GM19238 (cell line): ENCODE results near the gene TLNRD1.
"Not testable (repeated sequence)": the region's sequence is repeated elsewhere in the genome, so short reads cannot be mapped to it uniquely, and the experiment has no call there.

ENCODE experiments used
- DNase-seq: peaks from one replicate; pipeline ENCODE4 v3.0.0; 2011; ENCODE audit warnings: low spot score; ENCODE audit not compliant: insufficient read length

Gene TLNRD1

DNA sequence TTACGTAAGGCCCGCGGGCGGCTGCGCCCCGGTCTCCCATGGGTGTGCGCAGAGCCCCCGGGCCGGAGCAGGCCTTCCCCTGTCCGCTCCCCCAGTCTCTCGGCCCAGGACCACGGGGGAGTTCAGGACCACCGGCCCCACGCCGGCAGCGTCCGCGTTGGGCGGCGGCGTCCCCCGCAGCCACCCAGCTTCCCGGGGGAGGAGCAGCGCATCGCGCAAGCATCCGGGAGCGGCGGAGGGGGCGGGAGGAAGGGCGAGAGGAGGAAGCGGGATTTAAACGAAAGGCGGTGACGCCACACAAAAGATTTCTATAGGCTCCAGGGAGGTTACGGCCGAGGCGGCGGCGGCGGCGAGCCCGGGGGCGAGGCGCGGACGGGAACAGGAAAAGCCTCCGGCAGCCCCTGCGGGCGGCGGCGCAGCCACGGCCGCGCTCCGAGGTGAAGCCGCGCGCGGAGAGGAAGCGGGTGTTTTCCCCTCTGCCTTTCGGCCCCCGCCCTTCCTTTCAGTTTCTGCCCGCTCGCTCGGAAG lies at the start of gene TLNRD1:
Gene TLNRD1 (plus strand): TSS at position 300 of the 528 bp plus-strand sequence. CDS start 1,349 bp downstream, outside the sequence.
- peak; percentile 77 for DNase-seq

- DNase-seq = no peak
These were observed 48.8 kb upstream of the TLNRD1 start for GRCh38 chr15:80951941-80952340.

DNA sequence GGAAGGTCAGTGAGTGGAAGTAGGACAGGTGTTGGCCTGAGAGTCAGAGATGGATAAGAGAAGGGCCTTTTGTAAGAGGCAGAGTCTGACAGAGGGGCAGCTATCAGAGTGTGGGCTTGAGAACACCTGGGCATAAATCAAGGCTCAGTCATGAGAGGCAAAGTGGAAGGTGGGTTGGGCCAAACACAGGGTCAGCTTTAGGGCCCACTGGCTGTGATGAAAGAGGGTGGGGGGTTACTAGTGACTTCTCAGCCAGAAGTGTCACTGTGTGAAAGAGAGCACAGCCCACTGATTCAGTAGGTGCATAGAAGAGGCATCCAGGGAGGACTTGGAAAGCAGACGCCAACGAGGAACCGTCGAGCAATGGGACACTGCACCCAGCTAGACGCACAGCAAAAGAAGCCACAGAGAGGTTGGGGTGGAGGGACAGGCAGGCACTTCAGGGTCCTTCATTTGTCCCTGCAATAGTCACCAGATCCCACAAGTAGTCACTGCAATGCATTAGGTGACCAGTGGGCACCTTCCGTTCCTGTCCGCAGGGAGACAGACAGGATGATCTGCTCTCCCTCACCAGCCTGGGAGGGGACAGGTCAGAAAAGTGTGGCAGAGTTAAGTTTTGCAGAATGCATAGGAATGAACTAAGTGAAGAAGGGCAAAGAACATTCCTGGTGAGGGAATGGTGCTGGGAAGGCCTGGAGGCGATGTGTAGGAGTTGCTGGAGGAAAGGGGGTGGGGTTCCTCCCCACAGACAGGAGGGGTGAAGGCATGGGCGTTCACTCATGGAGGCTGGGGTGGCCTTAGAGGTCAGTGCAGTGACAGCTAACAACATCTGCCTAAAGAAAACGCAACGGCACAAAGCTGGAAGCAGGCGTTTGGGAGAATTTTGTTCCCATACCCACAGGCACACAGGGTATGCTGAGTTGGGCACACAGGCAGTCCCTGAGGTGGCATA lies 47.4 kb upstream of the TLNRD1 start:
- DNase-seq = no peak

DNA sequence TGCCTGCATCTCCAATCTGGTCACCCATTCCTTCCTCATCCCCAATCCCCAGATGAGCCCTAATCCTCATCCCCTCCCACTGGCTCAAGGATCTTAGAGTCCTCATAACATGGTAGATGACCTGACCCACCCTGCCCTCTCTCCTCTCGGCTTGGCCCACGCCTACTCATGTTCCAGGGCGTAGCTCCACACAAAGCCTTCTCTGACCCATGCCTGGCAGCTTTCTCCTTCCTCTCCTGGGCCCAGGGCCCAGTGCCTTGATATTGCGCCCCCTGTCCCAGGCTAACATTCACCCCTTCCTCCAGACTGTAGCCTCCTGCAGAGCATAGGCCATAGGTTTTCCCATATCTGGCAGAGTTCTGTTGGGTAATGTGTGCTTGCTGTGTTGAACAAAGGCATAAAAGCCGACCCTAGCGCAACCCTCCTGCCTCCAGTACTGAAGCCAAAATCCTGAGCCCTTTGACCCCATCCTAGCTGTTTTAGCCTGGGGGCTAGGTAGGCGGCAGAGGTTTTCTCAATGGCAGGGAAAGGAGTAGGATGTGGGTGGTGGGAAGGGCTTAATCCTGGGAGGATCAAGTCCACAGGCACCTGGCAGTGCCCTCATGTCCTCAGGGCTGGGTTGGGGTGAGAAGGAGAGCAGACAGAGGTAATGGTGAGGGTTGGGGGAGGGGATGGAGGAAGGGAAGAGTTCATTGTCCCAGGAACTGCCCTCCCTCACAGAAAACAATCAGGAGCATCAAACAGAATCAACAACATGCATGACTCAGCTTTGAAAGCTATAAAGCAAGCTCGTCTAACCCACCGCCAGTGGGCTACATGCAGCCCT lies 46.6 kb upstream of the TLNRD1 start:
- no peak for DNase-seq

DNA sequence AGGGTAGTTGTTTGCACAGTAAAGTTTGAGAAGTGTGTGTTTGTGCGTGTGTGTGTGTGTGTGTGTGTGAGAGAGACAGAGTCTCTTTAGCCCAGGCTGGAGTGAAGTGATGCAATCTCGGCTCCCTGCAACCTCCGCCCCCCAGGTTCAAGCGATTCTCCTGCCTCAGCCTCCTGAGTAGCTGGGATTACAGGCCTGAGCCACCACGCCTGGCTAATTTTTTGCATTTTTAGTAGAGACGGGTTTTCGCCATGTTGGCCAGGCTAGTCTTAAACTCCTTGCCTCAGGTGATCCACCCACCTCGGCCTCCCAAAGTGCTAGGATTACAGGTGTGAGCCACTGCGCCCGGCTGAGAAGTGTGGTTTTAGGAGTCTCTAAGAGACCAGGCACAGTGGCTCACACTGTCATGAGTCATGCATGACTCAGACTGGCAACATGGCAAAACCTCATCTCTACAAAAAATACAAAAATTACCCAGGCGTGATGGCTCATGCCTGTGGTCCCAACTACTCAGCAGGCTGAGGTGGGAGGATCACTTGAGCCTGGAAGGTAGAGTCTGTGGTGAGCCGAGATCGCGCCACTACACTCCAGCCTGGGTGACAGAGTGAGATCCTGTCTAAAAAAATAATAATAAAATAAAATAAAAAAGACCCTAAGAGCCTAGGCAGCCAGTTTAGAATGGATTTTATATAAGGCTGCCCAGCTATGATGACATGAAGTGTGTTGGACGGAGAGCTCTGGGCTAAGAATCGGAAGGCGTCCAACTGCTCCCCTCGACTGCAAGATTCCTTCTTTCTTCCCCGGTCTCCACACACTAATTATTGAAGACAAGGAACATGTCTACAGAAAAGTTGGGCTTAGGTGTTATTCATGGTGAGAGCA lies 44.9 kb upstream of the TLNRD1 start:
- not testable (repeated sequence) for DNase-seq

- no peak for DNase-seq
These were observed 43.2 kb upstream of the TLNRD1 start for GRCh38 chr15:80957556-80957955.

DNA sequence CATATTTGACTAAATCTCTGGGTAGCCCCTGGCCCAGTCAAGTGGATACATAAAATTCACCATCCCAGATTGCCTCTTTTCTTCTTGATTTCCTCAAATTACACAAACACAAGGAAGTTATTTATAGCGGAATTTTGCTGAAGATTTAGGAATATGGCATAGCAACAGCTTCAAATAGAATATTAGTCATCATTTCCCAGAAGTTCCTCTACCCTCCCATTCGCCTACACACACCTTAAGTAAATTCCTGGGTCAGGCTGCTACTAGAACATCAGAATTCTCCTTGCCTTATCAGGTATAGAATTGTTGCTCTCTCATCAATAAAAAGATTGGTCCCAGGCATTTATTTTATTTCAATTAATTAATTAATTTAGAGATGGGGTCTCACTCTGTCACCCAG lies 42.7 kb upstream of the TLNRD1 start:
- DNase-seq = no peak

DNA sequence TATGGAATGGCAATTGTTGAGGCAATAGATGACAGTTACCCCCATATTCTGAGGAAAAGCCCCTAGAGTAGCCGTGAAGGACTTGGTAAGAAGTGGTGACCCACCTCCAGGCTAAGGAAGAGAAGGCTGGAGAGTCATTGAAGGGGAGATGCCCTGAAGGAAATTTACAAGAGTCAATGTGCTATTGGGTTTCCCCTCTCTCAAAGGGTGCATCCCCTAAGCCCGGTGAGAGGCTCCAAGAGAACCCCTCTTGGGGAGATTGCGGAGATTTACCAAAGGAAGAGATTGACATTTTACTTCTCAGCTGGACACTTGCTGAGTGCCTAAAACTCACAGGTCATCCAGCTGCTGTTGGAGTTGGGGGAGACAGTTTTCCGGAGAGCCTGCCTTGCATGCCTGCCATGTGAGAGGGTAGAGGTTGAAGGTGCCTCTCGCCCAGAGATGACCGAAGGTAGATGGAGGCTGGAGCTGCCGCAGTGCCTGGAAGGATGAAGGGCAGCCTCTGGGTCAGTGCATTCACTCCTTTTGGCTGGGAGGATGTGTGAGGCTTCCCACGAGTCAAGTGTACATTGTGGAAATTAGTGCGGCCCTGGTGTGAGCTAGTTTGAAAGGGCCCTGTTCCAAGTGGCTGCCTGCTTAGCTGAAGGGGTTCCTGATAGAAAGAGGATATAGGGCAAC lies 41.8 kb upstream of the TLNRD1 start:
- DNase-seq = no peak

GRCh38 chr15:80965454-80965853 lies 35.3 kb upstream of the TLNRD1 start:
- not testable (repeated sequence) for DNase-seq

- DNase-seq = no peak
These were observed 34.1 kb upstream of the TLNRD1 start for GRCh38 chr15:80966431-80967197.

DNA sequence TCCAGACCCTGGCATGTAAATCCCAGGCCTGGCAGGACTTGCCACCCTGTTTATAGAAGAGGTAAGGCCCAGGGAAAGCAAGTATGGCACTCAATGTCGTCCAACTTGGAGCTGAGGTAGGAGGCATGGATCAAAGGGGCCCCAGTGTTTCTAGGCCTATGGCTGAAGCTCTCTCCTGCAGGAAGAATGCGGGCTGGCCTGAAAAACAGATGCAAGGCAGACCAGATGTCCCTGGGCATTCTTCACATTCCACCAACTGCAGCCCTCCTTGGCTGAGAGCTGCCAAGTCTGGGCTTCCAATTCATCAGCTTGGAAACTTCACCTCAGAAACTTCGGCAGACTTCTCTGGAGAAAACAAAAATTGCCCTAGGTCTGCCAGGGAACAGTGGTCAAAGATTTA lies 33.3 kb upstream of the TLNRD1 start:
- DNase-seq = no peak

GRCh38 chr15:80967991-80968510 lies 32.7 kb upstream of the TLNRD1 start:
- DNase-seq = no peak

GRCh38 chr15:80969316-80969715 lies 31.4 kb upstream of the TLNRD1 start:
- DNase-seq = no peak

- peak; percentile 55 for DNase-seq
These were observed 30.6 kb upstream of the TLNRD1 start for GRCh38 chr15:80970018-80970657.

GRCh38 chr15:80970658-80971057 lies 30.1 kb upstream of the TLNRD1 start:
- DNase-seq = no peak

DNA sequence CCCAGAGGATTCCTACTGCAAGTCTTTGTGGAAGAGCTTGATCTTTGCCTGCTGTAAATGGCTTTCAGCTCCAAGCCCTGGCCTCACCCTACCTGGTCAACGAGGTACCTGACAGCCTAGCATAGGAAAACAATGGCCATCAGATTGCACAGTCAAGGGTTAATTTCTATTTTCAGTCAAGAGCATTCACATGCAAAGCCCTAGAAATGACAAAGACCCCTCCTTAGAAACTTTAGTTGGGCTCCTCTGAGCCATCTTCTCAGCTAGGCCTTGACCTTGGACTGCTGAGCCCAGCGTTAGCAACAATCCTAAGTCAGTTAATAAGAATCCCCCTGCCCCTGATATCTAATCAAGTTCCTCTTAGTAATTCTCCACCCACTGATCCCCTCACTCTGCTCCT lies 29.6 kb upstream of the TLNRD1 start:
- DNase-seq = no peak

GRCh38 chr15:80972276-80972675 lies 28.4 kb upstream of the TLNRD1 start:
- no peak for DNase-seq

GRCh38 chr15:80974914-80975313 lies 25.8 kb upstream of the TLNRD1 start:
- DNase-seq = no peak

DNA sequence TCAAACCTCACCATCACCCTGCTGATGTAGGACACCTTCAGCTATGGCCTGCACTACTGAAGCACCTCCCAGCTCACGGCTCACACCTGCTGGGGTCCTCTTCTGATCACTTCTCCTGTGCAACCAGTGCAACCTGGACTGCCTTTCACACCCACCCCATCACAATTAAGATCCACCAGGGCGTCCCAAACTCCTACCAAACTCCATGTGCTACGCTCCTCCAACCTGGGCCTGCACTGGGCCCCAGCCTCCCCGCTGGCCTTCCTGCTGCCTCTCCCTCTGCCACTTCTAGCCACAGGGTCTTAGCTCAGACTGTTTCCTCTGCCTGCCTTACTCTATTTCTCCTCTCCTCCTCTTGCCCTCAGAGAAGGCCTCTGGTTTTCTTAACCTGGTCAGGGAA lies 23.9 kb upstream of the TLNRD1 start:
- no peak for DNase-seq
